Measurements from ENCODE around the gene CR2.

GRCh38 chr1:207463571-207463970, 9.4 kb downstream of the CR2 start:
- no peak for TF ChIP-seq CTCF (IDR thresholded peaks at IDR 0.05)
- no peak for TF ChIP-seq EZH2phosphoT487 (IDR thresholded peaks at IDR 0.05)
